Loucy (cell line): ENCODE measurements around the gene MSL1.

Experiments
- H2AFZ ChIP-seq: fragments of 200-600 bp; sonication (generic); 2 replicates; pipeline ENCODE4 v1.6.0; 2016; ENCODE audit warnings: antibody characterized with exemption, mild to moderate bottlenecking, low read length, moderate library complexity
- H3F3A ChIP-seq: fragments of 200-600 bp; 2 replicates; pipeline ENCODE4 v1.6.0; 2016; ENCODE audit warnings: antibody characterized with exemption, low read depth, mild to moderate bottlenecking
- H3K27me3 ChIP-seq: fragments of 200-600 bp; sonication (generic); 2 replicates; pipeline ENCODE4 v1.6.1; 2014; ENCODE audit warnings: low read length, mild to moderate bottlenecking; ENCODE audit not compliant: insufficient read depth, poor library complexity, severe bottlenecking
- H3K36me3 ChIP-seq: fragments of 200-600 bp; sonication (generic); 2 replicates; pipeline ENCODE4 v1.6.1; 2016; ENCODE audit warnings: low read length; ENCODE audit not compliant: insufficient read depth
- H3K4me1 ChIP-seq: fragments of 200-600 bp; sonication (generic); 2 replicates; pipeline ENCODE4 v1.5.1; 2014; ENCODE audit warnings: low read length, mild to moderate bottlenecking; ENCODE audit not compliant: insufficient read depth, poor library complexity, severe bottlenecking
- H3K4me2 ChIP-seq: fragments of 200-600 bp; sonication (generic); 2 replicates; pipeline ENCODE4 v1.6.0; 2014; ENCODE audit warnings: antibody characterized with exemption, low read length, low read depth, mild to moderate bottlenecking; ENCODE audit not compliant: poor library complexity, severe bottlenecking
- H3K4me3 ChIP-seq: fragments of 200-600 bp; sonication (generic); 2 replicates; pipeline ENCODE4 v1.5.1; 2014; ENCODE audit warnings: low read length, mild to moderate bottlenecking, mixed read lengths; ENCODE audit not compliant: poor library complexity, severe bottlenecking
- H3K79me2 ChIP-seq: fragments of 200-600 bp; sonication (generic); 2 replicates; pipeline ENCODE4 v1.6.1; 2014; ENCODE audit warnings: low read length; ENCODE audit not compliant: insufficient read depth
- H3K9ac ChIP-seq: fragments of 200-600 bp; sonication (generic); 2 replicates; pipeline ENCODE4 v1.6.0; 2014; ENCODE audit warnings: mild to moderate bottlenecking, low read depth, low read length, moderate library complexity; ENCODE audit not compliant: poor library complexity, severe bottlenecking
- H3K9me2 ChIP-seq: fragments of 200-600 bp; sonication (generic); replicated peaks from 2 replicates; pipeline ENCODE4 v1.6.1; 2016; ENCODE audit warnings: low read depth, low read length, mixed read lengths
- H3K9me3 ChIP-seq: fragments of 200-600 bp; sonication (generic); 2 replicates; pipeline ENCODE4 v1.6.1; 2014; ENCODE audit warnings: mild to moderate bottlenecking, antibody characterized with exemption, low read length, low read depth; ENCODE audit not compliant: insufficient read depth
- H4K20me1 ChIP-seq: fragments of 200-600 bp; sonication (generic); 2 replicates; pipeline ENCODE4 v1.6.0; 2014; ENCODE audit warnings: antibody characterized with exemption, low read length, mild to moderate bottlenecking; ENCODE audit not compliant: insufficient read depth, poor library complexity, severe bottlenecking
- CTCF ChIP-seq: fragments of 200-600 bp; sonication (generic); conservative IDR thresholded peaks from 2 replicates; pipeline ENCODE4 v1.5.1; 2014; ENCODE audit warnings: mild to moderate bottlenecking, antibody characterized with exemption, low read length
- EZH2phosphoT487 ChIP-seq: fragments of 200-600 bp; IDR thresholded peaks from 2 replicates; pipeline ENCODE4 v1.6.1; 2018; ENCODE audit warnings: antibody characterized with exemption, mild to moderate bottlenecking, moderate library complexity, borderline replicate concordance

The MSL1 gene

GRCh38 chr17:40079545-40079944 is 42.2 kb upstream of the MSL1 start:
- H3K9ac ChIP-seq: no peak overlapping the region
- no peaks in the 10 kb centered on the region; the same call in 1 of the 2 replicates for H3K36me3 ChIP-seq
- peaks cover 10% of the 10 kb centered on the region for H3K4me1 ChIP-seq
- H3K9me2 ChIP-seq: no peaks in the 10 kb centered on the region
- H3K4me2 ChIP-seq: no peak overlapping the region
- H3K4me3 ChIP-seq: no peak overlapping the region
- H3F3A ChIP-seq: no peaks in the 10 kb centered on the region
- no peak for TF ChIP-seq CTCF
- TF ChIP-seq EZH2phosphoT487: no peak
- H2AFZ ChIP-seq: no peak overlapping the region
- H3K79me2 ChIP-seq: no peaks in the 10 kb centered on the region
- H4K20me1 ChIP-seq: no peaks in the 10 kb centered on the region
- H3K9me3 ChIP-seq: no peaks in the 10 kb centered on the region
- H3K27me3 ChIP-seq: no peaks in the 10 kb centered on the region

- H2AFZ ChIP-seq: no peak overlapping the region
- H3K4me3 ChIP-seq: no peak overlapping the region
- H3K36me3 ChIP-seq: peaks cover 23% of the 10 kb centered on the region; the same call in 1 of the 2 replicates
- no peaks in the 10 kb centered on the region for H3K79me2 ChIP-seq
- no peaks in the 10 kb centered on the region for H4K20me1 ChIP-seq
- H3K9ac ChIP-seq: no peak overlapping the region
- H3K4me2 ChIP-seq: no peak overlapping the region
- H3K27me3 ChIP-seq: no peaks in the 10 kb centered on the region
- H3F3A ChIP-seq: no peaks in the 10 kb centered on the region
- H3K9me3 ChIP-seq: no peaks in the 10 kb centered on the region
- no peaks in the 10 kb centered on the region for H3K4me1 ChIP-seq
- TF ChIP-seq EZH2phosphoT487: no peak
- no peak for TF ChIP-seq CTCF
- no peaks in the 10 kb centered on the region for H3K9me2 ChIP-seq
Measured at GRCh38 chr17:40084477-40084876, 37.3 kb upstream of the MSL1 start.

GRCh38 chr17:40086150-40087044 is 35.4 kb upstream of the MSL1 start:
- no peaks in the 10 kb centered on the region for H3F3A ChIP-seq
- no peaks in the 10 kb centered on the region for H3K79me2 ChIP-seq
- H3K36me3 ChIP-seq: peaks cover 25% of the 10 kb centered on the region; the same call in 1 of the 2 replicates
- no peaks in the 10 kb centered on the region for H3K4me1 ChIP-seq
- no peak overlapping the region for H3K9ac ChIP-seq
- no peaks in the 10 kb centered on the region for H3K9me3 ChIP-seq
- no peak for TF ChIP-seq EZH2phosphoT487
- TF ChIP-seq CTCF: peak; percentile 84
- H4K20me1 ChIP-seq: no peaks in the 10 kb centered on the region
- H3K9me2 ChIP-seq: no peaks in the 10 kb centered on the region
- no peaks in the 10 kb centered on the region for H3K27me3 ChIP-seq
- no peak overlapping the region for H3K4me2 ChIP-seq
- H3K4me3 ChIP-seq: no peak overlapping the region
- H2AFZ ChIP-seq: no peak overlapping the region
